GM13977 (cell line): ENCODE measurements around the gene PCBP3.

Experiments
- DNase-seq: peaks from one replicate; pipeline ENCODE4 v3.0.0; 2012; ENCODE audit warnings: low spot score
- CTCF ChIP-seq: IDR thresholded peaks from 2 replicates; pipeline ENCODE4 v1.5.1; 2012; ENCODE audit warnings: mild to moderate bottlenecking, control low read depth; ENCODE audit not compliant: insufficient read depth; ENCODE audit errors: extremely low read depth, missing control alignments
- in situ Hi-C: fragments of 300-500 bp; cut with MboI; formaldehyde crosslinking; loops from one replicate; pipeline ENCODE4 v1.12.0; 2022; ENCODE audit warnings: low sequenced_read_pairs, low pct_unique_long_range_greater_than_20kb, mixed read lengths, inconsistent platforms; ENCODE audit not compliant: unreplicated experiment

PCBP3 gene

GRCh38 chr21:45819478-45820170, 176.1 kb downstream of the PCBP3 start:
- no peak for TF ChIP-seq CTCF
- DNase-seq, result no peak
- in situ Hi-C loops, result no loop called here

GRCh38 chr21:45820171-45821091, 176.9 kb downstream of the PCBP3 start:
- peak; percentile 90 for TF ChIP-seq CTCF
- in situ Hi-C loops, result no loop called here
- peak; percentile 88 for DNase-seq

GRCh38 chr21:45821315-45821962, 177.9 kb downstream of the PCBP3 start:
- no peak for TF ChIP-seq CTCF
- no peak for DNase-seq
- in situ Hi-C loops, result no loop called here

- no peak for TF ChIP-seq CTCF
- DNase-seq, result no peak
- in situ Hi-C loops, result no loop called here
These were observed 178.5 kb downstream of the PCBP3 start for GRCh38 chr21:45821998-45822397.

GRCh38 chr21:45822429-45823099, 179.0 kb downstream of the PCBP3 start:
- DNase-seq, result no peak
- no peak for TF ChIP-seq CTCF
- in situ Hi-C loops, result no loop called here

GRCh38 chr21:45823100-45823681, 179.7 kb downstream of the PCBP3 start:
- in situ Hi-C loops, result no loop called here
- no peak for DNase-seq
- no peak for TF ChIP-seq CTCF
